OCI-M2 (cell line): ENCODE results near the gene PNKD.

ENCODE experiments used
- DNase-seq: peaks from one replicate; lab custom pipeline; 2025; ENCODE audit not compliant: unreplicated experiment; lab: John Stamatoyannopoulos, UW

PNKD gene

GRCh38 chr2:218256612-218257350 is 13.5 kb upstream of the PNKD start:
- no peak for DNase-seq

GRCh38 chr2:218257390-218257981 is 12.8 kb upstream of the PNKD start:
- no peak for DNase-seq

- DNase-seq: no peak
These were observed 11.0 kb upstream of the PNKD start for GRCh38 chr2:218259099-218259961.

- no peak for DNase-seq
These were observed 10.2 kb upstream of the PNKD start for GRCh38 chr2:218260166-218260565.

GRCh38 chr2:218260742-218261422 is 9.4 kb upstream of the PNKD start, which contains the start of gene GPBAR1:
GPBAR1 (plus strand) TSS chr2:218261015; CDS start chr2:218262725, 1,710 bp downstream.
- DNase-seq: no peak

GRCh38 chr2:218261423-218262236 is 8.7 kb upstream of the PNKD start:
- no peak for DNase-seq

- DNase-seq: no peak
These were observed 8.1 kb upstream of the PNKD start for GRCh38 chr2:218262237-218262600.

GRCh38 chr2:218262631-218263586 is 7.4 kb upstream of the PNKD start:
- no peak for DNase-seq

- DNase-seq: no peak
These were observed 6.3 kb upstream of the PNKD start for GRCh38 chr2:218263817-218264641.

GRCh38 chr2:218264773-218265561 is 5.4 kb upstream of the PNKD start:
- no peak for DNase-seq

GRCh38 chr2:218265626-218266025 is 4.7 kb upstream of the PNKD start:
- no peak for DNase-seq

- DNase-seq: no peak
These were observed 3.9 kb upstream of the PNKD start for GRCh38 chr2:218266316-218266979.

GRCh38 chr2:218267259-218267658 is 3.1 kb upstream of the PNKD start:
- no peak for DNase-seq

GRCh38 chr2:218270721-218271486 is 585 bp downstream of the PNKD start:
- DNase-seq: no peak

- DNase-seq: no peak
These were observed 1.1 kb downstream of the PNKD start for GRCh38 chr2:218271487-218271797.

GRCh38 chr2:218271865-218272530 is 1.7 kb downstream of the PNKD start:
- DNase-seq: no peak
